K562 (cell line): ENCODE measurements around the gene COQ4. TPM values are rescaled to one million over a fixed set of nuclear protein-coding genes. Genes with fewer than 3 reads are reported as not detected.

Experiments
- ATF7 ChIP-seq: fragments of 450-650 bp; IDR thresholded peaks from 2 replicates; pipeline ENCODE4 v1.7.1; 2014; ENCODE audit warnings: mild to moderate bottlenecking, moderate library complexity
- CTCF ChIP-seq, 3 experiments: IDR thresholded peaks in 2 of 3; conservative IDR thresholded peaks in 1 of 3; 2 replicates each; pipeline ENCODE4 v1.5.1; 2011 to 2012; ENCODE audit warnings: low read length in 3 of 3, mild to moderate bottlenecking in 3 of 3, control low read depth in 2 of 3, improper control_type of control experiment in 1 of 3, inconsistent platforms in 1 of 3, low read depth in 1 of 3, mixed read lengths in 1 of 3, moderate library complexity in 1 of 3; ENCODE audit not compliant: insufficient read depth in 2 of 3
- GABPB2 ChIP-seq: fragments of 250-450 bp; sonication (Bioruptor Pico); conservative IDR thresholded peaks from 2 replicates; pipeline ENCODE4 v1.5.1; 2021; ENCODE audit warnings: mild to moderate bottlenecking
- HDGF ChIP-seq: fragments of 450-650 bp; IDR thresholded peaks from 2 replicates; pipeline ENCODE4 v1.6.1; 2016
- MTA2 ChIP-seq: fragments of 450-650 bp; IDR thresholded peaks from 2 replicates; pipeline ENCODE4 v1.6.1; 2016; ENCODE audit warnings: low read depth
- NFRKB ChIP-seq: fragments of 450-650 bp; IDR thresholded peaks from 2 replicates; pipeline ENCODE4 v1.6.1; 2016; ENCODE audit warnings: low read depth
- RBM25 ChIP-seq: fragments of 200-400 bp; formaldehyde crosslinking; IDR thresholded peaks from 2 replicates; pipeline ENCODE4 v1.6.1; 2018; ENCODE audit warnings: low read length, low read depth, moderate library complexity; ENCODE audit not compliant: severe bottlenecking
- RCOR1 ChIP-seq, 2 experiments: IDR thresholded peaks; 2 replicates each; pipeline ENCODE4 v1.6.1; 2012; ENCODE audit warnings: low read depth in 2 of 2, low read length in 2 of 2, borderline replicate concordance in 1 of 2, improper control_type of control experiment in 1 of 2
- SMAD1 ChIP-seq: fragments of 150-350 bp; IDR thresholded peaks from 2 replicates; pipeline ENCODE4 v1.6.1; 2014; ENCODE audit warnings: low read length, low read depth; ENCODE audit not compliant: partially characterized antibody
- SMAD3 ChIP-seq: fragments of 450-650 bp; formaldehyde crosslinking; conservative IDR thresholded peaks from 2 replicates; pipeline ENCODE4 v1.4.0; 2020; ENCODE audit warnings: mild to moderate bottlenecking
- SRF ChIP-seq, 2 experiments: fragments of 250-450, 450-650 bp in 1 of 2; sonication (Bioruptor Pico) in 1 of 2; sonication (generic) in 1 of 2; formaldehyde crosslinking; IDR thresholded peaks; 2 replicates each; pipeline versions ENCODE4 v1.5.0 to v1.5.1; 2020 to 2022; ENCODE audit warnings: mild to moderate bottlenecking in 1 of 2, missing genetic modification reagents in 1 of 2
- TSC22D4 ChIP-seq: fragments of 450-650 bp; IDR thresholded peaks from 2 replicates; pipeline ENCODE4 v1.6.1; 2016; ENCODE audit warnings: missing genetic modification characterization, missing biosample characterization, control low read depth
- ZNF444 ChIP-seq: fragments of 250-450 bp; sonication (Bioruptor Pico); IDR thresholded peaks from 2 replicates; pipeline ENCODE4 v1.4.0; 2020; ENCODE audit warnings: mild to moderate bottlenecking, moderate library complexity
- ZNF609 ChIP-seq: sonication (generic); formaldehyde crosslinking; IDR thresholded peaks from 2 replicates; pipeline ENCODE4 v1.8.1; 2023; ENCODE audit warnings: missing genetic modification reagents, mild to moderate bottlenecking, borderline replicate concordance
- ZNF75A ChIP-seq: fragments of 450-650 bp; formaldehyde crosslinking; IDR thresholded peaks from 2 replicates; pipeline ENCODE4 v1.4.0; 2020; ENCODE audit warnings: mild to moderate bottlenecking
- ZSCAN29 ChIP-seq: fragments of 450-650 bp; IDR thresholded peaks from 2 replicates; pipeline ENCODE4 v1.6.1; 2017
- polyA plus RNA-seq, 8 experiments: library from polyadenylated mRNA; depleted of rRNA in 4 of 8; stranded (reverse) in 5 of 8; unstranded in 3 of 8; fragments of >200 nt; fragmentation: Nextera tagmentation in 2 of 8; fragmentation: Illumina TruSeq in 1 of 8; extraction: Ambion mirVana in 2 of 8; extraction: Trizol in 1 of 8; gene quantifications; 2 replicates each; pipeline versions ENCODE4 v1.2.1 to v1.2.3, GENCODE V29; 2011 to 2014; ENCODE audit warnings: inconsistent platforms in 1 of 8, missing spikeins in 1 of 8
- total RNA-seq, 7 experiments: library from RNA; depleted of rRNA in 6 of 7; stranded (reverse); fragments of >200 nt in 6 of 7; fragmentation: Illumina TruSeq in 2 of 7; extraction: Trizol in 2 of 7; gene quantifications; 2 replicates each; pipeline versions ENCODE4 v1.2.1 to v1.2.3, GENCODE V29; 2011 to 2021; ENCODE audit warnings: low replicate concordance in 1 of 7
- TF ChIP-seq, protein P1 (sequence below), 2 experiments: fragments of 450-650 bp in 1 of 2; sonication (generic) in 1 of 2; formaldehyde crosslinking in 1 of 2; IDR thresholded peaks in 1 of 2; conservative IDR thresholded peaks in 1 of 2; 2 replicates each; pipeline versions ENCODE4 v1.6.1 to v1.8.1; 2016 to 2023; ENCODE audit warnings: mild to moderate bottlenecking in 2 of 2, moderate library complexity in 2 of 2, inconsistent platforms in 1 of 2, missing genetic modification reagents in 1 of 2

The COQ4 gene
- total and polyA plus RNA-seq, 9 of the 15 experiments (the other 6 are each of a cell fraction or from before 2014, with no cell fraction given) = 9.1 to 135 (median 67.2) TPM

GRCh38 chr9:128298535-128299482 lies 23.8 kb upstream of the COQ4 start (continued):
- TF ChIP-seq ZNF444 (no peak), ZNF609 (CRISPR knock-in tag) (no peak), HDGF (no peak), GABPB2 (no peak), TSC22D4 (tag) (no peak), ZSCAN29 (no peak), ATF7 (no peak), ZNF75A (no peak), SRF (CRISPR knock-in tag; IDR thresholded peaks at IDR 0.05) (0 out of 4 replicates have a peak, but pooled peaks of 1 of the 2 experiments have one; percentile 7), NFRKB (no peak), SMAD3 (CRISPR knock-in tag) (no peak), SMAD1 (no peak), CTCF (IDR thresholded peaks at IDR 0.05 in 2 of 3, conservative IDR thresholded peaks at IDR 0.05 in 1 of 3; ENCODE audit: insufficient read depth in 2 of 3, low read depth in 1 of 3, low read length in 3 of 3) (no peak), RCOR1 (IDR thresholded peaks at IDR 0.05; ENCODE audit: borderline replicate concordance in 1 of 2, low read depth in 2 of 2, low read length in 2 of 2) (peak in 1 of 2 experiments; percentile 93; a peak in 2 of 4 replicates), MTA2 (no peak), RBM25 (peak; percentile 90)
- TF ChIP-seq, protein P1, sequence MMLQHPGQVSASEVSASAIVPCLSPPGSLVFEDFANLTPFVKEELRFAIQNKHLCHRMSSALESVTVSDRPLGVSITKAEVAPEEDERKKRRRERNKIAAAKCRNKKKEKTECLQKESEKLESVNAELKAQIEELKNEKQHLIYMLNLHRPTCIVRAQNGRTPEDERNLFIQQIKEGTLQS (IDR thresholded peaks at IDR 0.05) = no peak
- TF ChIP-seq, protein P1 (CRISPR knock-in tag; conservative IDR thresholded peaks at IDR 0.05) = 0 out of 2 replicates have a peak, but pooled peaks have one; percentile 48
